Hepatocyte (in vitro differentiated cells): ENCODE data around the gene TOGARAM1.

ENCODE experiments used
- EZH2 ChIP-seq: fragments of 200-600 bp; sonication (generic); IDR thresholded peaks from 2 replicates; pipeline ENCODE4 v1.6.1; 2016; ENCODE audit warnings: antibody characterized with exemption, mild to moderate bottlenecking, borderline replicate concordance
- TF ChIP-seq, protein P1 (sequence below): fragments of 200-600 bp; sonication (generic); IDR thresholded peaks from 2 replicates; pipeline ENCODE4 v1.5.1; 2016; ENCODE audit warnings: antibody characterized with exemption, mild to moderate bottlenecking; ENCODE audit not compliant: poor library complexity

DNA sequence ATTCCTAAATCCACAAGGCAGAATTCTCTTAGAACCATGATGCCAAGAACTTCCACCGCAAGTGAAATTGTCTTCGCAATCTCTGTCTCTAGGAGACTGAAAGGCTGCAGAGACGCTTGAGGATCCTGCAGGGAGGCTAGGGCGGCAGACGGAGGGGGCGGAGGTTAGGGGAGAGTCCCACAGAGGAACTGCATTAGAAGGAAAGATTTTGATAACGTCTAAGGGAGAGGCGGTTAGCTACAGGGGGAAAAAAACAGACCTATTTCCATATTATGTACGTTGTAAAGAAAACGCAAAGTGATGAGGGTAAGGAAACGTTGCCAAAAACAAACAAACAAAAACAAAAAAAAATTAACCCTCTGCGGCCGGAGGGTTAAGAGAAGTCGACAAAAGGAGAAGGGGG lies 838 bp upstream of the TOGARAM1 start:
- TF ChIP-seq, protein P1, sequence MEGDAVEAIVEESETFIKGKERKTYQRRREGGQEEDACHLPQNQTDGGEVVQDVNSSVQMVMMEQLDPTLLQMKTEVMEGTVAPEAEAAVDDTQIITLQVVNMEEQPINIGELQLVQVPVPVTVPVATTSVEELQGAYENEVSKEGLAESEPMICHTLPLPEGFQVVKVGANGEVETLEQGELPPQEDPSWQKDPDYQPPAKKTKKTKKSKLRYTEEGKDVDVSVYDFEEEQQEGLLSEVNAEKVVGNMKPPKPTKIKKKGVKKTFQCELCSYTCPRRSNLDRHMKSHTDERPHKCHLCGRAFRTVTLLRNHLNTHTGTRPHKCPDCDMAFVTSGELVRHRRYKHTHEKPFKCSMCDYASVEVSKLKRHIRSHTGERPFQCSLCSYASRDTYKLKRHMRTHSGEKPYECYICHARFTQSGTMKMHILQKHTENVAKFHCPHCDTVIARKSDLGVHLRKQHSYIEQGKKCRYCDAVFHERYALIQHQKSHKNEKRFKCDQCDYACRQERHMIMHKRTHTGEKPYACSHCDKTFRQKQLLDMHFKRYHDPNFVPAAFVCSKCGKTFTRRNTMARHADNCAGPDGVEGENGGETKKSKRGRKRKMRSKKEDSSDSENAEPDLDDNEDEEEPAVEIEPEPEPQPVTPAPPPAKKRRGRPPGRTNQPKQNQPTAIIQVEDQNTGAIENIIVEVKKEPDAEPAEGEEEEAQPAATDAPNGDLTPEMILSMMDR: no peak
- no peak for TF ChIP-seq EZH2
